Activated naive CD4-positive, alpha-beta T cell treated with anti-CD3 and anti-CD28 coated beads, Interleukin-2, amount 50 U/mL, for 16 hours (primary cell): ENCODE data around the gene MTHFD1L.
"Not testable (repeated sequence)": the region's sequence is repeated elsewhere in the genome, so short reads cannot be mapped to it uniquely, and the experiment has no call there.

Experiments
- DNase-seq: peaks from one replicate; pipeline ENCODE4 v3.0.0-alpha.2; 2020

MTHFD1L gene

GRCh38 chr6:151070631-151071051, 205.1 kb downstream of the MTHFD1L start:
- no peak for DNase-seq

GRCh38 chr6:151071295-151071694, 205.8 kb downstream of the MTHFD1L start:
- DNase-seq: no peak

DNA sequence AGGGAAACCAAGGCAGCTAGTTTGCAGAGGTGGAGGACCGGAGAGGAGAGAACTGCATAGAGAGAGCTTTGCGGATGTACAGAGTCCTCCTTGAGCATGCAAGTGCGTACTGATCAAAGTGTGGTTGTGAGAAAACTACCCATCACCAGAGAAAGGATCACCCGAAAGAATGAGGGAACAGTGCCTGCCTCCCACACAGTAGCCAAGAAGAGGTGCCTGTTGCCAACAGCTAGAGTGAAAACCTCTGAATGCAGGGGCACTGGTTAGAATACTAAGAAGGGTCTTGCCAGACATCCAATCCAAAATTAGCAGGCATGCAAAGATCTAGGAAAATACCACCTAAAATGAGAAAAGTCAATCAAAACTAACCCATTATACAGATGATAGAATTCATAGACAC, 207.6 kb downstream of the MTHFD1L start:
- no peak for DNase-seq

GRCh38 chr6:151073701-151074100, 208.2 kb downstream of the MTHFD1L start:
- no peak for DNase-seq

GRCh38 chr6:151075005-151075404, 209.5 kb downstream of the MTHFD1L start:
- DNase-seq: no peak

DNA sequence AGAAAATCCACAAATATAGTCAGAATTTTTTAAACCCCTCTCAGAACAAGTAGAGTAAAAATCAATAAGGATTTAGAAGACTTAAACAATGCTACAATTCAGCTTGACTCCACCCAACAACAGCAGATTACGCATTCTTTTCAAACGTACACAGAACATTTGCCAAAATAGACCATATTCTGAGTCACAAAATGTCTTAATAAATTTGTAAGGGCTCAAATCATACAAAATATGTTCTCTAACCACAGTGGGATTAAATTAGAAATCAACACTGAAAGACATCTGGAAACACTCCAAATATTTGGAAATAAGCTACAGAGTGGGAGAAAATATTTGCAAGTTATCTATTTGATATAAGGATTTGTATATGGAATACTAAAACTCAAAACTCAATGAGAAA, 210.0 kb downstream of the MTHFD1L start:
- DNase-seq: no peak

DNA sequence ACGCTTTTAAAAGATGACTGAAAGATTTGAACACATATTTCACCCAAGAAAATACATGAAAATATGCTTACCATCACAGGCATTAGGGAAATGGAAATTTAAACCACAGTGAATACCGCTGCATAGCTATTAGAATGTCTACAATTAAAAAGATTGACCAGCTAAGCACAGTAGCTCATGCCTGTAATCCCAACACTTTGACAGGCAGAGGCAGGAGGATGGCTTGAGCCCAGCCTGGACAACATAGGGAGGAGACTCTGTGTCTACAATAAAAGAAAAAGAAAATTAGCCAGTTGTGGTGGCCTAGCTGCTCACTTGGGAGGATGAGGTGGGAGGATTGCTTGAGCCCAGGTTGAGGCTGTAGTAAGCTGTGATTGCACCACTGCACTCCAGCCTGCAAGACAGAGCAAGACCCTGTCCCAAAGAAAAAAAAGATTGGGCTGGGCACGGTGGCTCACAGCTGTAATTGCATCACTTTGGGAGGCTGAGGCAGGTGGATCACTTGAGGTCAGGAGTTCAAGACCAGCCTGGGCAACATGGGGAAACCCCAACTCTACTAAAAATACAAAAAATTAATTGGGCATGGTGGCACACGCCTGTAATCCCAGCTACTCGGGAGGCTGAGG, 210.5 kb downstream of the MTHFD1L start:
- DNase-seq: no peak

GRCh38 chr6:151078655-151079054, 213.2 kb downstream of the MTHFD1L start:
- no peak for DNase-seq

DNA sequence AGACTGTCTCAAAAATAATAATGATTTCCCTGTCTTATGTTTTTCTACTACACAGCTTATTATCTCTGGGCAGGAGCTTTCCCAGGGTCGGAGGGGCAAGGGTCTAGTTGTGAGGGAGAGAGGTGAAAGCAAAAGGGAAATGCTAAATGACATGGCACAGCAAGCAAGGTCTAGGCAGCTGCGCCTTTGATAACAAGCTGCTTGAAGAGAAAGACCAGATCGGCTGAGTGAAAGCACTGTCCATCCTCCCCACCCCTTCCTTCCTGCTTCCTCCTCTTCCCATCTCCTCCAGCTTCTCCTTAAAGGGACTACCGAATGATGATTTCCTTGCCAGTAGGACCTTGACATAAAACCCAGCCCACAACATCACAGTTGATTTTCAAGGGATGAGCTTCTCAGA, 216.2 kb downstream of the MTHFD1L start:
- DNase-seq: no peak

GRCh38 chr6:151082079-151082478, 216.6 kb downstream of the MTHFD1L start:
- no peak for DNase-seq

DNA sequence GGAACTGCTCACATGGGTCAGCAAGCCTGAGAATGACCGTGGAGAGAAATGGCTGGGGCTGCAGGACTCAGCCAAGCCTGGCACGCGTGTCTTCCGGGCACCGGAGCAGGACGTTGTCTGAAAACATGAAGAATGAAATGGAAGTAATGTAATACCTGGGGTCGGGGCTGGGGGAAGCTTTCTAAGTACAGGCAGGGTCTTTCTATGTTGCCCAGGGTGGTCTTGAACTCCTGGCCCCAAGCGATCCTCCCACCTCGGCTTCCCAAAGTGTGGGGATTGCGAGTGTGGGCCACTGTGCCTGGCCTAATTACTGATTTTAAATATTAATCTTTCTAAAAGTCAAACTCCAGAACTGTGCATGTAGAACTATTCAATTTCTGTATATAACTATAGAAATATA, 218.8 kb downstream of the MTHFD1L start:
- no peak for DNase-seq

GRCh38 chr6:151087055-151087454, 221.6 kb downstream of the MTHFD1L start:
- DNase-seq: not testable (repeated sequence)

- no peak for DNase-seq
Measured at GRCh38 chr6:151087861-151088598, 222.5 kb downstream of the MTHFD1L start.

DNA sequence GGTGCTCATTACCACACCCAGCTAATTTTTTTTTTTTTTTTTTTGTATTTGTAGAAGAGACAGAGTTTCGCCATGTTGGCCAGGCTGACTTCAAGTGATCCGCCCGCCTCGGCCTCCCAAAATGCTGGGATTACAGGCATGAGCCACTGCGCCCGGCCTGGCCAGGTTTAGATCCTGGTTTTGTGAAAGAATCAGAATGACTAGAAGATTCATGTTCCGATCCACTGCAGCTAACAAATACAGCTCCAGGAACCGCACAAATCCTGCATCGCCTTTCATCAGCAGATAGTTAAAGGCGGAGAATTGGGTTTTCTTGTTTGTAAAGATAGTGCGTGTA, 223.1 kb downstream of the MTHFD1L start:
- DNase-seq: no peak

- no peak for DNase-seq
Measured at GRCh38 chr6:151088963-151089362, 223.5 kb downstream of the MTHFD1L start.

- DNase-seq: no peak
Measured at GRCh38 chr6:151089978-151090377, 224.5 kb downstream of the MTHFD1L start.

DNA sequence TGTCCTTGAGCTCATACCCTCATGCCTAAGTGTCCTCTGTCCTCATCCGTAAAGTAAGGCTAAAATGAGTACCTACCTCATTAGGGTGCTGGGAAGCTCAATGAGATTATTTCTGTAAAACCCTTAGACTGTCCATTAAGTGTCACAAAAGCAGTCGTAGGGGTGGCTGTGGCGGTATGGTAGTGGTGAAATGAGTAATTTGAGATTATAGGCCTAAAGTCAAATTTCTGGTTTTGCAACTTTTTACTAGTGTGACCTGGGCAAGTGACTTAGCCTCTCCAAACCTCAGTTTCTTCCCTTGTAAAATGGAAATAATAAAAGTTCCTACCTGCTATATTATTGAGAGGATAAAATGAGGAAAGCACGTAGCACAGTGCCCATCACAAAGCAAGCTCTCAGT, 226.1 kb downstream of the MTHFD1L start:
- DNase-seq: no peak

DNA sequence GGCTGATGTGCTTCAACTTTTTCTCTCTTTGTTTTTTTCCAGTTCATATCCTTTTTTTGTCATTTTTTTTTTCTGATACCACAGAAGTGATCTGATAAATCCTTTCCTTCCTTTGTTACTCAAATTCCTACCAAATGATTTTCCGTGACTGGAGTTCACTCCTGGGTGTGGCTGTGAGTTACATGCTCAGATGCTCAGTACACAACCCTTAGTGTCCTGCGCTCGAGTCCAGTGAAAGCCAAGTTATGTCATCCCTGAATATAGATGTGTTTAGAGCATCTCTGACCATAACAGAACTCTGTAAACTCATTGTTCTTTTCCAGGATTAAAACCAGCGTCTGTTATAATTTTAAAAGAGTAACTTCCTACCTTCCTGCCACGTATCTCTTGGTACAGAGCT, 227.1 kb downstream of the MTHFD1L start:
- no peak for DNase-seq

GRCh38 chr6:151093706-151094105, 228.2 kb downstream of the MTHFD1L start:
- no peak for DNase-seq

GRCh38 chr6:151095538-151096254, 230.2 kb downstream of the MTHFD1L start:
- DNase-seq: no peak

GRCh38 chr6:151096255-151096612, 230.7 kb downstream of the MTHFD1L start:
- no peak for DNase-seq

GRCh38 chr6:151096691-151097606, 231.4 kb downstream of the MTHFD1L start:
- DNase-seq: no peak

GRCh38 chr6:151098166-151098565, 232.7 kb downstream of the MTHFD1L start:
- DNase-seq: no peak
